ENCODE measurements around the gene ZNF880.

GRCh38 chr19:52428937-52429336 is 59.2 kb downstream of the ZNF880 start, which contains the start of gene ZNF534:
- TF ChIP-seq CTCF (IDR thresholded peaks at IDR 0.05): no peak
- TF ChIP-seq POLR2A (IDR thresholded peaks at IDR 0.05): no peak

Data from adrenal gland (tissue), 5 donors.